H1 (cell line): ENCODE measurements around the gene KLHL26. TPM values are rescaled to one million over a fixed set of nuclear protein-coding genes. Genes with fewer than 3 reads are reported as not detected.

ENCODE experiments used
- BCL11A ChIP-seq, 2 experiments: IDR thresholded peaks; one replicate each; pipeline ENCODE4 v1.6.1; 2011; ENCODE audit warnings: low read depth in 2 of 2, low read length in 2 of 2, mild to moderate bottlenecking in 2 of 2
- CHD2 ChIP-seq: IDR thresholded peaks from 2 replicates; pipeline ENCODE4 v1.6.1; 2012; ENCODE audit warnings: low read length, improper control_type of control experiment
- CHD7 ChIP-seq: fragments of 300-600 bp; sonication (generic); IDR thresholded peaks from 2 replicates; pipeline ENCODE4 v1.7.1; 2012; ENCODE audit warnings: low read length, moderate library complexity, mild to moderate bottlenecking, inconsistent platforms; ENCODE audit not compliant: insufficient replicate concordance
- EP300 ChIP-seq, 2 experiments: IDR thresholded peaks; 1 replicate in 1 of 2; 2 replicates in 1 of 2; pipeline ENCODE4 v1.6.1; 2011 to 2012; ENCODE audit warnings: low read depth in 2 of 2, low read length in 2 of 2, mild to moderate bottlenecking in 2 of 2, borderline replicate concordance in 1 of 2, inconsistent platforms in 1 of 2, moderate library complexity in 1 of 2
- HDAC2 ChIP-seq, 2 experiments: fragments of 300-600 bp in 1 of 2; sonication (generic) in 1 of 2; IDR thresholded peaks; 2 replicates each; pipeline ENCODE4 v1.6.1; 2011 to 2012; ENCODE audit warnings: low read depth in 2 of 2, low read length in 2 of 2, mild to moderate bottlenecking in 2 of 2, moderate library complexity in 2 of 2, borderline replicate concordance in 1 of 2, inconsistent platforms in 1 of 2
- KDM1A ChIP-seq: fragments of 200-600, 300-600 bp; sonication (generic); IDR thresholded peaks from 2 replicates; pipeline ENCODE4 v1.7.1; 2016; ENCODE audit warnings: mild to moderate bottlenecking, low read length, borderline replicate concordance
- KDM4A ChIP-seq: IDR thresholded peaks from one replicate; pipeline ENCODE4 v1.7.1; 2012; ENCODE audit warnings: low read depth, mild to moderate bottlenecking, moderate library complexity, low read length, inconsistent platforms; ENCODE audit not compliant: severe bottlenecking
- POLR2AphosphoS5 ChIP-seq: IDR thresholded peaks from 2 replicates; pipeline ENCODE4 v1.6.1; 2011; ENCODE audit warnings: low read depth, low read length
- SIX5 ChIP-seq: IDR thresholded peaks from 2 replicates; pipeline ENCODE4 v1.6.1; 2011; ENCODE audit warnings: mild to moderate bottlenecking, low read depth, low read length
- SP1 ChIP-seq: IDR thresholded peaks from 2 replicates; pipeline ENCODE4 v1.6.1; 2011; ENCODE audit warnings: low read depth, low read length
- SP4 ChIP-seq: IDR thresholded peaks from 2 replicates; pipeline ENCODE4 v1.6.1; 2012; ENCODE audit warnings: low read length, inconsistent platforms
- polyA plus RNA-seq, 7 experiments: library from polyadenylated mRNA; depleted of rRNA in 3 of 7; stranded (reverse) in 5 of 7; unstranded in 2 of 7; fragments of >200 nt in 5 of 7; fragments of 200-250 nt in 2 of 7; gene quantifications; 1 replicate in 5 of 7; 2 replicates in 1 of 7; 4 replicates in 1 of 7; pipeline versions ENCODE4 v1.2.1 to v1.2.3, GENCODE V29; 2011 to 2013; ENCODE audit warnings: missing spikeins in 2 of 7, mixed read lengths in 2 of 7
- total RNA-seq: library from RNA; stranded (reverse); fragmentation: NEBNext Ultra II Directional; extraction: Animal tissue kit (Norgen Biotek cat#: 25700); gene quantifications from 2 replicates; pipeline ENCODE4 v1.2.1, GENCODE V29; 2021

Gene KLHL26
- total and polyA plus RNA-seq, 2 of the 8 experiments (the other 6 are each of a cell fraction or from before 2014, with no cell fraction given) = 2.2 to 8.8 TPM

DNA sequence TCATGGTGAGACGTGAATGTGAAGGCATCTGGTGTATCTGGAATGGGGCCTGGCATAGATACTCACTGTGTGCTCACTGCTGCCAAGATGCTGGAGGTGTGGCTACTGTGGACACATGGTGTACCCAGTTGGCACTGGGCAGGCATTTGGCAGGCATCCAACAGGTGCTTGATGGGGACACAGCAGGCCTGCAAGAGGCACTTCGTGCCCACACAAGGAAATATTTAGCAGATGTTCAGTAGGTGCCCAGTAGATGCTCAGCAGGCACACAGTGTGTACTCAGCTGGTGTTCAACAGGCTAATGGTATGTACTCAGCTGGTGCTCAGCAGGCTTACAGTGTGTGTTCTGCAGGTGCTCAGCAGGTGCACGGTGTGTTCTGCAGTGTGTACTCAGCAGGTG lies 60.9 kb downstream of the KLHL26 start (continued):
- TF ChIP-seq CHD7 (no peak), KDM1A (no peak), KDM4A (no peak), SP1 (no peak), EP300 (IDR thresholded peaks at IDR 0.05; ENCODE audit: borderline replicate concordance in 1 of 2, low read depth in 2 of 2, low read length in 2 of 2) (no peak), HDAC2 (IDR thresholded peaks at IDR 0.05; ENCODE audit: borderline replicate concordance in 1 of 2, low read depth in 2 of 2, low read length in 2 of 2) (no peak), CHD2 (no peak), BCL11A (IDR thresholded peaks at IDR 0.05; ENCODE audit: low read depth in 2 of 2, low read length in 2 of 2) (no peak), SP4 (no peak), POLR2AphosphoS5 (no peak), SIX5 (no peak)
